ENCODE data around the gene PPM1E.

The PPM1E gene

DNA sequence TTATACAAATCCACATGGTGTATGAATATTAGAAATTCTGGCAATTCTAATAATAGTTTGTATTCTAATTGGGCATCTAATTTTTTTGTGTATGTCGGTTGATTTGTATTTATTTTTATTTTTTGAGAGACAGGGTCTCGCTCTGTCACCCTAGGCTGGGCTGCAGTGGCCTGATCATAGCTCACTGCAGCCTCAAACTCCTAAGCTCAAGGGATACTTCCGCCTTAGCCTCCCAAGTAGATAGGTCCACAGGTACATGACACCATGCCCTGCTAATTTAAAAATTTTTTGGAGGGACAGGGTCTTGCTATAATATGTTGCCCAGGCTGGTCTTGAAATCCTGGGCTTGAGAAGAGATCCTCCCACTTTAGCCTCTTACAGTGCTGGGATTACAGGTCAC lies 246.5 kb downstream of the PPM1E start:
- H3K4me1 ChIP-seq (ENCODE audit: control insufficient read depth, insufficient read depth, low read length), result no peaks in the 10 kb centered on the region

DNA sequence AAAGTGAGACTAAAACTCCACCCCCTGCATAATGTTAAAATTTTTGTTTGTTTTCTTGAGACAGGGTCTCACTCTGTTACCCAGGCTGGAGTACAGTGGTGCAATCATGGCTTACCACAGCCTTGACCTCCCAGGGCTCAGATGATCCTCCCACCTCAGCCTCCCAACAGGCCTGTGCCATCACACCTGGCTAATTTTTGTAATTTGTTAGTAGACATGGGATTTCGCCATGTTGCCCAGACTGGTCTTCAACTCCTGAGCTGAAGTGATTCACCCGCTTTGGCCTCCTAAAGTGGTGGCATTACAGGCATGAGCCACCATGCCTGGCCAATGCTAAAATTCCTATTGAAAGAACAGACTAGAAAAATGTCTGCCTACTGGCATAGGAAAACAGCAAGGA lies 247.2 kb downstream of the PPM1E start:
- Histone ChIP-seq H3K27ac (ENCODE audit: insufficient read depth, low read depth, low read length, poor library complexity, severe bottlenecking) (no peak overlapping the region), H3K36me3 (ENCODE audit: control insufficient read depth, insufficient read depth, low read length) (no peaks in the 10 kb centered on the region), H3K9me3 (ENCODE audit: control insufficient read depth, low read length) (no peaks in the 10 kb centered on the region), H3K27me3 (ENCODE audit: control insufficient read depth, insufficient read depth, low read length, poor library complexity, severe bottlenecking) (no peaks in the 10 kb centered on the region), H3K4me1 (ENCODE audit: control insufficient read depth, insufficient read depth, low read length) (no peaks in the 10 kb centered on the region), H3K4me3 (ENCODE audit: insufficient read depth, low read depth, low read length) (no peak overlapping the region)
- WGBS, 2 experiments, result 92 to 94% methylated on average over 2 of the region's 2 CpGs

More for the DNA sequence above, 246.5 kb downstream of the PPM1E start:
- no peaks in the 10 kb centered on the region for H3K27me3 ChIP-seq (ENCODE audit: control insufficient read depth, insufficient read depth, low read length, poor library complexity, severe bottlenecking)
- no peak overlapping the region for H3K4me3 ChIP-seq (ENCODE audit: insufficient read depth, low read depth, low read length)
- no peaks in the 10 kb centered on the region for H3K36me3 ChIP-seq (ENCODE audit: control insufficient read depth, insufficient read depth, low read length)
- H3K9me3 ChIP-seq (ENCODE audit: control insufficient read depth, low read length), result no peaks in the 10 kb centered on the region
- WGBS, 2 experiments, result 92 to 99% methylated on average over 3 of the region's 3 CpGs
- no peak overlapping the region for H3K27ac ChIP-seq (ENCODE audit: insufficient read depth, low read depth, low read length, poor library complexity, severe bottlenecking)

DNA sequence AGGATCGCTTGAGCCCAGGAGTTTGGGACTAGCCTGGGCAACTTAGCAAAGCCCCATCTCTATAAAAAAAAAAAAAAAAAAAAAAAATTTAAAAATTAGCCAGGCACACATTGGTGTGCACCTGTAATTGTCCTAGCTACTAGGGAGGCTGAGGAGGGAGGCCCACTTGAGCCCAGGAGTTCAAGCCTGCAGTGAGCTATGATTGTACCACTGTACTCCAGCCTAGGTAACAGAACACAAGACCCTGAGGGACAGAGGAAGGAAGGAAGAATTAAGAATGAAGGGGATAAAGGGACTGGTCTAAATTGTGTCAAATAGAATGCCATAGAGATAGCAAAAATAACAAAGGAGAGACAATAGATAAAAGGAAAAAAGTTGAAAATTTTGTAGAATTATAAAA lies 248.2 kb downstream of the PPM1E start:
- WGBS, 2 experiments, result 86 to 94% methylated on average over 1 of the region's 1 CpG
- H3K27ac ChIP-seq (ENCODE audit: insufficient read depth, low read depth, low read length, poor library complexity, severe bottlenecking), result no peak overlapping the region
- no peaks in the 10 kb centered on the region for H3K36me3 ChIP-seq (ENCODE audit: control insufficient read depth, insufficient read depth, low read length)
- no peaks in the 10 kb centered on the region for H3K4me1 ChIP-seq (ENCODE audit: control insufficient read depth, insufficient read depth, low read length)
- no peaks in the 10 kb centered on the region for H3K9me3 ChIP-seq (ENCODE audit: control insufficient read depth, low read length)
- no peak overlapping the region for H3K4me3 ChIP-seq (ENCODE audit: insufficient read depth, low read depth, low read length)
- H3K27me3 ChIP-seq (ENCODE audit: control insufficient read depth, insufficient read depth, low read length, poor library complexity, severe bottlenecking), result no peaks in the 10 kb centered on the region

DNA sequence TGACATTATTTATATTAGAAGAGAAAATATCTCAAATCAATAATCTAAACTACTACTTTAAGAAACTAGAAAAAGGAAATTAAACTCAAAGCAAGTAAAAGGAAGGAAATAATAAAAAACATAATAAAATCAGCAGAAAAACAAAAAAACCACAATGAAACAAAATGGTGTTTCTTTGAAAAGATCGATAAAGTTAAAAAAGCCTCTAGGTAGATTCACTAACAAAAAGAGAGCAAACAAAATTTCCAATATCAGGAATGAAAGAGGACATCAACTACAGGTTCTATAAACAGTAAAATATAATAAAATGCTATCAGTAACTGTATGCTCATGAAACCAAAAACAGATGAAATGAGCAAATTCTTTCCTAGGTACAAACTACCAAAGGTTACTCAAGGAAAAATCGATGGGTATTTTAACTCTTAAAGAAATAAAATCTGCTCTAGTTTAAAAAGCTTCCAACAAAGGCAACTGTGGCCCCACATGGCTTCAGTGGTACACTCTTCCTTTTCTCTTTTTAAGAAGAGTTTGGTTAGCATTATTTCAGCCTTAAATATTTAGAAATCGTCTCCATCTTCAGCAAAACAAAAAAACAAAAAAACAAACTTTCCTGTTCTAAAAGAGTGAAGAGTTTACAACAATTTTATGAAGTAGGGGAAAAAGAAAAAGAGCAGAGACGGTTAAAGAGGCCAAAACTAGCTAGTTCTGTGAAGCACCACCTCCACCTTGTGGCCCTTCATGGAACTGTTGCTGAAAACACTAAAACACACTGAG lies 248.9 kb downstream of the PPM1E start:
- Histone ChIP-seq H3K4me3 (ENCODE audit: insufficient read depth, low read depth, low read length) (no peak overlapping the region), H3K36me3 (ENCODE audit: control insufficient read depth, insufficient read depth, low read length) (no peaks in the 10 kb centered on the region), H3K9me3 (ENCODE audit: control insufficient read depth, low read length) (no peaks in the 10 kb centered on the region), H3K27ac (ENCODE audit: insufficient read depth, low read depth, low read length, poor library complexity, severe bottlenecking) (no peak overlapping the region), H3K4me1 (ENCODE audit: control insufficient read depth, insufficient read depth, low read length) (no peaks in the 10 kb centered on the region), H3K27me3 (ENCODE audit: control insufficient read depth, insufficient read depth, low read length, poor library complexity, severe bottlenecking) (no peaks in the 10 kb centered on the region)
- WGBS, 2 experiments, result 10 to 49% methylated on average over 2 to 3 of the region's 4 CpGs

DNA sequence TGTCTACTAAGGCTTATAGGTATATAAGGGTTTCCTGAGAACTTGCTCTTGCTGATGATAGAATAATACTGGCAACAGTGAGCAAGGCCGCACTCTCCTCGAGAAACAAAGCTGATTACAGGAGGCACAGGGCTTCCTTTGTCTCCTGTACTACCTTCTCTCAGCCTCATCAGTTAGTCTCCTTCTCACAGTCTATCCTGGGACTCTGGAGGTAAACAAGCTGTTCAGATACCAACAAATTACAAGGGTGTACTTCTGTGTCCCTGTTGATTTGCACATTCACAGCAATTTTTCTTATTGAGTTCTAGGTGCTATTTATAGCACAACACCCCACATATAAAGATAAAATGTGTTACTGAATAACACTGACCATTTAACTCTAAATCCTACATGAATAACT lies 252.3 kb downstream of the PPM1E start:
- H3K4me3 ChIP-seq (ENCODE audit: insufficient read depth, low read depth, low read length), result no peak overlapping the region
- 87 to 93% methylated on average over 2 of the region's 2 CpGs for WGBS, 2 experiments
- H3K9me3 ChIP-seq (ENCODE audit: control insufficient read depth, low read length), result no peaks in the 10 kb centered on the region
- no peaks in the 10 kb centered on the region for H3K27me3 ChIP-seq (ENCODE audit: control insufficient read depth, insufficient read depth, low read length, poor library complexity, severe bottlenecking)
- H3K27ac ChIP-seq (ENCODE audit: insufficient read depth, low read depth, low read length, poor library complexity, severe bottlenecking), result no peak overlapping the region
- H3K36me3 ChIP-seq (ENCODE audit: control insufficient read depth, insufficient read depth, low read length), result no peaks in the 10 kb centered on the region
- no peaks in the 10 kb centered on the region for H3K4me1 ChIP-seq (ENCODE audit: control insufficient read depth, insufficient read depth, low read length)

DNA sequence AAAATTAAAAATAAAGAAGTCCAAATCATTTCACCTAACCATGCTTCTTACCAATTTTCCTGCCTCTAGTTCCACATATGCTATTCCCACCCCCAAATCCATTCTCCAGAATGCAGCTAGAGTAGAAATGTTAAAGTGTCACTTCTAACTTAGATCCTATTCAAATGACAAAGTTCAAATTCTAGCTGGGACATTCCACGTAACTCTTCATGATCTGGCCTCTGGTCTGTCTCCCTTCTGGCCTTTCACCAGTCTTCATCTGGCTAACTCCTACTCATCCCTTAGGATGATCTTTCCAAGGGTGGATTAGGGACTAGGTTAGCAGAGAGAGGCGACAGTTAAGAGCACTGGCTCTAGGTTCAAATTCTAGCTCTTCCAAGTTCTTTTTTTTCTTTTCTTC lies 253.1 kb downstream of the PPM1E start:
- 89 to 95% methylated on average over 2 of the region's 2 CpGs for WGBS, 2 experiments
- Histone ChIP-seq H3K27ac (ENCODE audit: insufficient read depth, low read depth, low read length, poor library complexity, severe bottlenecking) (no peak overlapping the region), H3K9me3 (ENCODE audit: control insufficient read depth, low read length) (no peaks in the 10 kb centered on the region), H3K4me3 (ENCODE audit: insufficient read depth, low read depth, low read length) (no peak overlapping the region), H3K36me3 (ENCODE audit: control insufficient read depth, insufficient read depth, low read length) (no peaks in the 10 kb centered on the region), H3K27me3 (ENCODE audit: control insufficient read depth, insufficient read depth, low read length, poor library complexity, severe bottlenecking) (no peaks in the 10 kb centered on the region), H3K4me1 (ENCODE audit: control insufficient read depth, insufficient read depth, low read length) (no peaks in the 10 kb centered on the region)

DNA sequence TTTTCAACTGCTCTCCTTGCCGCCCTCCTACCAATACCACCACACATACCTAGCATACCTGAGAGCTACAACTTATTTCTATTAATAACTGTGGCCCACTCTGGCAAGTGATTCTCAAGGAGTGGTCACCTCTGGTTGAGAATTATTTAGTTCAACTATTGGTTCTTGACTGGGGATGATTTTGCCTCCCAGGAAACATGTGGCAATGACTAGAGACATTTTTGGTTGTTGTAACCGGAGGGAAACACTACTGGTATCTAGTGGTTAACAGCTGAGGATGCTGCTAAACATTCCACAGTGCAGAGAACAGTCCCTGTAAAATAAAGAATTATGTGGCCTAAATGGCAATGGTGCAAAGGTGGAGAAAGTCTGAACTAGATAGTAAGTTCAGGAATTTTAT lies 254.4 kb downstream of the PPM1E start:
- H3K4me1 ChIP-seq (ENCODE audit: control insufficient read depth, insufficient read depth, low read length), result no peaks in the 10 kb centered on the region
- H3K9me3 ChIP-seq (ENCODE audit: control insufficient read depth, low read length), result no peaks in the 10 kb centered on the region
- no peaks in the 10 kb centered on the region for H3K36me3 ChIP-seq (ENCODE audit: control insufficient read depth, insufficient read depth, low read length)
- H3K4me3 ChIP-seq (ENCODE audit: insufficient read depth, low read depth, low read length), result no peak overlapping the region
- H3K27ac ChIP-seq (ENCODE audit: insufficient read depth, low read depth, low read length, poor library complexity, severe bottlenecking), result no peak overlapping the region
- 93 to 94% methylated on average over 2 of the region's 2 CpGs for WGBS, 2 experiments
- no peaks in the 10 kb centered on the region for H3K27me3 ChIP-seq (ENCODE audit: control insufficient read depth, insufficient read depth, low read length, poor library complexity, severe bottlenecking)

DNA sequence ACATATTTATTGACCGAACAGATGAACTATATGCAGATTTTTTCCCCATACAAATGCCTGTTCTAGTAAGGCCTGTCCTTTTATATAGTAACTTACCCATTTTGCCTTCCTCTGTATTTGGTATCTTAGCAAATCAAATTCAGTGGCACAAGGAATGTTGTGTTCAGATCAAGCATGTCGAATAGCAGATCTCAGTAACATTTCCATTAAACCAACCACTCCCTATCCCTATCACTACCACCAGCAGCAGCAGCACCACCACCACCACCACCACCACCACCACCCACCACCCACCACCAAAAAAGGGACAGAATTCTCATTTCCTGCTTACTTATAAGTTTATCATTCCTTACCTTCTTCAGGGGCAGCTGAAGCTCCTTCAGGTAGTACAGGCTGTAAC lies 256.3 kb downstream of the PPM1E start:
- H3K36me3 ChIP-seq (ENCODE audit: control insufficient read depth, insufficient read depth, low read length), result peaks cover 3% of the 10 kb centered on the region

DNA sequence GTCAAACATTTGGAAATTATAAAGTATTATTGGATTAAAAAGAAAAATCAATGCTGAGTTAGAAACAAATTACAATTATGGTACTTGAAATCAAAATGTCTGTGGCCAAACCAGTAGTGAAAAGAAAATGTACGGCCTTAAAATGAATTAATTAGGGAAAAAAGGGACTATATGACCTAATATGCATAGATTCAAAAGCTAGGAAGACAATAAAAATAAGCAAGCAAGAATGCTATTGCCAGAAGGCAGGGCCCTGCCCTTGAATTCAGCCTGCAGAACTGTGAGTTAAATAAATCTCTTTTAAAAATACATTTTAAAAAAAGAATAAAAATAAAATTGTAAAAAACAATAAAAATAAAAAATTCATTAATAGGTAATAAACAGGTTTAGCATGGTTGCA lies 262.4 kb downstream of the PPM1E start:
- 96 to 100% methylated on average over 1 of the region's 1 CpG for WGBS, 2 experiments
- Histone ChIP-seq H3K4me3 (ENCODE audit: insufficient read depth, low read depth, low read length) (no peak overlapping the region), H3K9me3 (ENCODE audit: control insufficient read depth, low read length) (no peaks in the 10 kb centered on the region), H3K4me1 (ENCODE audit: control insufficient read depth, insufficient read depth, low read length) (no peaks in the 10 kb centered on the region), H3K36me3 (ENCODE audit: control insufficient read depth, insufficient read depth, low read length) (peaks cover 7% of the 10 kb centered on the region), H3K27me3 (ENCODE audit: control insufficient read depth, insufficient read depth, low read length, poor library complexity, severe bottlenecking) (no peaks in the 10 kb centered on the region), H3K27ac (ENCODE audit: insufficient read depth, low read depth, low read length, poor library complexity, severe bottlenecking) (no peak overlapping the region)

More for the DNA sequence above, 256.3 kb downstream of the PPM1E start:
- 95 to 96% methylated on average over 2 of the region's 2 CpGs for WGBS, 2 experiments
- H3K9me3 ChIP-seq (ENCODE audit: control insufficient read depth, low read length), result no peaks in the 10 kb centered on the region
- no peak overlapping the region for H3K27ac ChIP-seq (ENCODE audit: insufficient read depth, low read depth, low read length, poor library complexity, severe bottlenecking)
- H3K27me3 ChIP-seq (ENCODE audit: control insufficient read depth, insufficient read depth, low read length, poor library complexity, severe bottlenecking), result no peaks in the 10 kb centered on the region
- no peak overlapping the region for H3K4me3 ChIP-seq (ENCODE audit: insufficient read depth, low read depth, low read length)
- no peaks in the 10 kb centered on the region for H3K4me1 ChIP-seq (ENCODE audit: control insufficient read depth, insufficient read depth, low read length)

DNA sequence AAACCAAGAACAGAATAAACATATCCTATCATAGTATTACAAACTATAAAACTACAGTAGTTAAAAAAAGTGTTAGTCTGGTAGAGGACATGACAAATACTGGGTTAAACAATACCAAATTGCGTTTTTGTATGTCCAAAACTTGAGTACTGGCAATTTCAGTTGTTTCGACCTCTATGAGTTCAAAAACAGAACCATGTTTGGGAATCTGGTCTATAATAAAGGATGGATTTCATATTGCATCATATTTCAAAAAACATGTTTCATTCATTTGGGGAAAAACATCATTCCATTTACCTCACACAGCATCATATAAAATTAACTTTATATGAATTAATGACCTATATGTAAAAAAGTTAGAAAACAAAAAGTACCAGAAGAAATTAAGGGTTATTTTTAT lies 269.3 kb downstream of the PPM1E start:
- WGBS, 2 experiments, result 98 to 100% methylated on average over 2 of the region's 2 CpGs
- Histone ChIP-seq H3K27ac (ENCODE audit: insufficient read depth, low read depth, low read length, poor library complexity, severe bottlenecking) (no peak overlapping the region), H3K4me3 (ENCODE audit: insufficient read depth, low read depth, low read length) (no peak overlapping the region), H3K36me3 (ENCODE audit: control insufficient read depth, insufficient read depth, low read length) (peaks cover 6% of the 10 kb centered on the region), H3K27me3 (ENCODE audit: control insufficient read depth, insufficient read depth, low read length, poor library complexity, severe bottlenecking) (no peaks in the 10 kb centered on the region), H3K9me3 (ENCODE audit: control insufficient read depth, low read length) (no peaks in the 10 kb centered on the region), H3K4me1 (ENCODE audit: control insufficient read depth, insufficient read depth, low read length) (no peaks in the 10 kb centered on the region)
